Aorta (tissue), 5 donors: Measurements from ENCODE around the gene ADPRHL1. TPM values are rescaled to one million over a fixed set of nuclear protein-coding genes. Genes with fewer than 3 reads are reported as not detected.

Experiments used
- ATAC-seq: fragments of 200-7000 bp; cut with Tn5 transposase; one replicate; pipeline ENCODE4 v1.9.1; 2022; ENCODE audit warnings: moderate library complexity; ENCODE audit not compliant: low FRiP score
- DNase-seq, 2 donors: peaks; one replicate each; pipeline ENCODE4 v3.0.0-alpha.2; 2020
- H3K27ac ChIP-seq, 2 donors: one replicate each; pipeline ENCODE4 v1.5.1; 2013; ENCODE audit warnings: low read length in 2 of 2, mild to moderate bottlenecking in 2 of 2, moderate library complexity in 2 of 2, control low read depth in 1 of 2, inconsistent platforms in 1 of 2, low read depth in 1 of 2
- H3K27me3 ChIP-seq, 2 donors: one replicate each; pipeline ENCODE4 v1.6.1; 2013; ENCODE audit warnings: control low read depth in 1 of 2, low read length in 1 of 2, mild to moderate bottlenecking in 1 of 2, moderate library complexity in 1 of 2; ENCODE audit not compliant: insufficient read depth in 2 of 2, control insufficient read depth in 1 of 2
- H3K36me3 ChIP-seq, 2 donors: one replicate each; pipeline ENCODE4 v1.6.1; 2013; ENCODE audit warnings: control low read depth in 1 of 2, low read length in 1 of 2, mild to moderate bottlenecking in 1 of 2; ENCODE audit not compliant: insufficient read depth in 2 of 2, control insufficient read depth in 1 of 2
- H3K4me1 ChIP-seq, 2 donors: one replicate each; pipeline ENCODE4 v1.6.1; 2013; ENCODE audit warnings: low read length in 2 of 2, control low read depth in 1 of 2, mild to moderate bottlenecking in 1 of 2, moderate library complexity in 1 of 2; ENCODE audit not compliant: insufficient read depth in 2 of 2, control insufficient read depth in 1 of 2
- H3K4me3 ChIP-seq, 2 donors: one replicate each; pipeline ENCODE4 v1.5.1; 2013; ENCODE audit warnings: low read length in 2 of 2, control low read depth in 1 of 2, mild to moderate bottlenecking in 1 of 2
- H3K9me3 ChIP-seq: one replicate; pipeline ENCODE4 v1.6.1; 2013; ENCODE audit warnings: mild to moderate bottlenecking, low read length; ENCODE audit not compliant: control insufficient read depth
- WGBS, 2 donors: extraction: QIAGEN DNeasy Blood & Tissue Kit; methylation state at CpG; one replicate each; pipeline ENCODE4 v1.1.7; 2013; 5-methylcytosine and 5-hydroxymethylcytosine counted together
- intact Hi-C, 2 donors: fragments of 100-400 bp; cut with DNase I; formaldehyde crosslinking; loops; one replicate each; pipeline versions ENCODE4 v1.14.2 to v1.15.0; 2022
- polyA plus RNA-seq, 2 donors: library from polyadenylated mRNA; stranded (reverse); fragments of 200-250 nt; gene quantifications; one replicate each; pipeline ENCODE4 v1.2.3, GENCODE V29; 2013
- total RNA-seq, 2 donors: library from RNA; stranded (reverse); fragmentation: NEBNext Ultra II Directional; extraction: Animal tissue kit (Norgen Biotek cat#: 25700); gene quantifications; one replicate each; pipeline ENCODE4 v1.2.1, GENCODE V29; 2021
- donor health status: healthy with polysubstance abuse.
- donor health status: Bipolar disorder and iron deficiency.
- donor health status: DM: no; HTN: no; CAD: no.
- donor health status: DM: no; HTN: no; CAD: no.
- donor health status: DM: yes; HTN: yes; CAD: no.

The ADPRHL1 gene
- total and polyA plus RNA-seq, 4 donors = 2.0 to 10.8 (median 3.2) TPM

- intact Hi-C loops = no loop called here
- DNase-seq = no peak
- WGBS, 2 donors = 88 to 89% methylated on average over 31 of the region's 31 CpGs
- H3K9me3 ChIP-seq = no peaks in the 10 kb centered on the region
- H3K4me1 ChIP-seq = no peaks in the 10 kb centered on the region
- H3K4me3 ChIP-seq = no peak overlapping the region
- H3K36me3 ChIP-seq = no peaks in the 10 kb centered on the region
- no peak overlapping the region for H3K27ac ChIP-seq
- H3K27me3 ChIP-seq = no peaks in the 10 kb centered on the region
- ATAC-seq = no peak
Measured at GRCh38 chr13:113427562-113428468, 25.5 kb downstream of the ADPRHL1 start.

DNA sequence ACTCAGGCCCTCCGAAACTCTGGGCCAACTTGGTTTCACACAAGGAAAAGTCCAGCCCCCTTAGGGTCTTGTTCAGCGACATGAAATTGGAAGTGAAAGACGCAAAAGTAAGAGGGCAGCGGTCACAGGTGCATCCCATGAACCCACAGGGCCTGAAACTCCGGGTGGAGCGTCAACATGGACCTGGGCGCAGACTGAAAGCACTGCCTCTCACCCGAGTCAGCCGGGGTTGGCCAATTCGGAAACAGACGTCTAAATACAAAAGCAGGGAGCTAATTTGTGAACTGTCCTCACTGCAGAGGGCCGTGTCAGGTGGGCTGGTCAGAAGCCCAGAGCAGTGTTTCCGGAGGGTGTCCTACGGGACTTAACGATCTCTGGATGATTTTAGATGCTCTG is 26.7 kb downstream of the ADPRHL1 start:
- intact Hi-C loops = no loop called here
- no peaks in the 10 kb centered on the region for H3K36me3 ChIP-seq

DNA sequence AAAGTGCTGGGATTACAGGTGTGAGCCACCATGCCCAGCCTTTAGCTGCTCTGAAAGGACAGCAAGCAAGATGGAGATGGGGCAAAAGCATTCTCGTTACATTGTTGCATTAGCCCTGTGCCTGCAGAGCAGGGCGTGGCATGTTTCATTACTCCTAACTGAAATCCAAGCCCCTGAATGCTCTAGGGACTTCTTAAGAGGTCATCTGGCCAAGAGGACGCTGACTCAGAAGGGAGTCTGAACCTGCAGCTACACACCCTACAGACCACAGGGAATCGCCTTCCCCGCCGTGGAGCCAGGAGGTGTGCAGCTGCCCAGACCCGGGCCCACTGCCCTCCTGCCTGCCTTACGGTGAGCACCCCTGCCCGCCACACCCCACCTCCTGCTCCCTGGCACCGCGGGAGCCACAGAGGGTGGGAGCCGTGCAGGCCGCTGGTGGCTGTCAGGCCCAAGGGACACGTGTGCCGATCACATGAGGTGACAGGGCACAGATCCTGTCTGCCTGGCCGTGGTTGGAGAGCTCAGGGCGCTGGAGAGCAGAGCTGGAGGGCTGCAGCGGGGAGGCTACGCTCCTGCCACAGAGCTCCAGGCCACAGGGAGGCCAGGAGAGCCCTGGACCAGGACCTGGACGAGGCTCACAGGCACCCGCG is 27.2 kb downstream of the ADPRHL1 start:
- Histone ChIP-seq H3K27ac (no peak overlapping the region), H3K9me3 (no peaks in the 10 kb centered on the region), H3K4me3 (no peak overlapping the region), H3K4me1 (no peaks in the 10 kb centered on the region), H3K27me3 (no peaks in the 10 kb centered on the region), H3K36me3 (no peaks in the 10 kb centered on the region)
- 95 to 96% methylated on average over 22 of the region's 22 CpGs for WGBS, 2 donors
- ATAC-seq (no peak), DNase-seq (no peak)
- intact Hi-C loops = no loop called here

More for the DNA sequence above, 26.7 kb downstream of the ADPRHL1 start:
- no peaks in the 10 kb centered on the region for H3K4me1 ChIP-seq
- no peaks in the 10 kb centered on the region for H3K9me3 ChIP-seq
- DNase-seq (no peak), ATAC-seq (no peak)
- H3K27ac ChIP-seq = no peak overlapping the region
- no peaks in the 10 kb centered on the region for H3K27me3 ChIP-seq
- no peak overlapping the region for H3K4me3 ChIP-seq
- 95% methylated on average over 15 of the region's 15 CpGs for WGBS, 2 donors

GRCh38 chr13:113423520-113424163 is 29.6 kb downstream of the ADPRHL1 start:
- H3K27me3 ChIP-seq = no peaks in the 10 kb centered on the region
- DNase-seq (peak in 1 of 2 donors; percentile 57), ATAC-seq (no peak)
- no peaks in the 10 kb centered on the region for H3K4me1 ChIP-seq
- H3K9me3 ChIP-seq = no peaks in the 10 kb centered on the region
- H3K27ac ChIP-seq = no peak overlapping the region
- intact Hi-C loops = no loop called here
- 92 to 95% methylated on average over 11 of the region's 11 CpGs for WGBS, 2 donors
- no peak overlapping the region for H3K4me3 ChIP-seq
- H3K36me3 ChIP-seq = no peaks in the 10 kb centered on the region

- Histone ChIP-seq H3K4me1 (no peaks in the 10 kb centered on the region), H3K4me3 (no peak overlapping the region), H3K27ac (no peak overlapping the region), H3K9me3 (no peaks in the 10 kb centered on the region), H3K36me3 (no peaks in the 10 kb centered on the region), H3K27me3 (no peaks in the 10 kb centered on the region)
- intact Hi-C loops = no loop called here
- WGBS, 2 donors = 93 to 95% methylated on average over 26 of the region's 26 CpGs
- DNase-seq (peak in 1 of 2 donors; percentile 68), ATAC-seq (no peak)
Measured at GRCh38 chr13:113422807-113423519, 30.3 kb downstream of the ADPRHL1 start.

DNA sequence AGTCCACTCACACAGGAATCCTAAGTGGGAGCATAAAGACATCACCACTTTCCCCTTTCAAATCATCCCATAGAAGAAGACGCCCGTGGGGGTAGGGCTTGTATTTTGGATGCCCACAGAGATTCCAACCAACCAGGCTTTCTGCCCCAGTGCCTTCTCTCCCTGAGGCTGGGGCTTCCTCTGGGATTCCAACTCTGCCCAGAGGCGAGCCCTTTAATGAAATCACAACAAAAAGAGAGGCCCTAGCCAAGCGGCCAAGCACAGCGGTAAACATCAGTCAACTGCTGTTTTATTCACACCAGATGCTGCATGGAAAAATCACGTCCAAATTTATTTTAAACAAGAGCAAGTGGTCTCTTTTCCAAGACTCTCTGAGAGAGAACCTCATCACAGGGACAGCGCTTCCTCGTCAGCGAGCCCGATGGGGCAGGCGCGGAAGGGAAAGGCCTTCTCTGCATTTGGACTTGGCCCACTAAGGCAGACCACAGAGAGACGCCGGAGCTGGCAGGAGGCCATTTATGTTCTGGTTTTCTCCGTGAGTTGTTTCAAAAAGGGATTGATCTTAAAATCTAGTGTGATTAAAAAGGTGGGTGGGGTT is 31.5 kb downstream of the ADPRHL1 start:
- WGBS, 2 donors = 15 to 17% methylated on average over 15 of the region's 15 CpGs
- intact Hi-C loops = no loop called here
- ATAC-seq (no peak), DNase-seq (peak; percentile 64 to 72)
- Histone ChIP-seq H3K4me1 (no peaks in the 10 kb centered on the region), H3K27me3 (no peaks in the 10 kb centered on the region), H3K4me3 (no peak overlapping the region), H3K27ac (no peak overlapping the region), H3K36me3 (no peaks in the 10 kb centered on the region), H3K9me3 (no peaks in the 10 kb centered on the region)

DNA sequence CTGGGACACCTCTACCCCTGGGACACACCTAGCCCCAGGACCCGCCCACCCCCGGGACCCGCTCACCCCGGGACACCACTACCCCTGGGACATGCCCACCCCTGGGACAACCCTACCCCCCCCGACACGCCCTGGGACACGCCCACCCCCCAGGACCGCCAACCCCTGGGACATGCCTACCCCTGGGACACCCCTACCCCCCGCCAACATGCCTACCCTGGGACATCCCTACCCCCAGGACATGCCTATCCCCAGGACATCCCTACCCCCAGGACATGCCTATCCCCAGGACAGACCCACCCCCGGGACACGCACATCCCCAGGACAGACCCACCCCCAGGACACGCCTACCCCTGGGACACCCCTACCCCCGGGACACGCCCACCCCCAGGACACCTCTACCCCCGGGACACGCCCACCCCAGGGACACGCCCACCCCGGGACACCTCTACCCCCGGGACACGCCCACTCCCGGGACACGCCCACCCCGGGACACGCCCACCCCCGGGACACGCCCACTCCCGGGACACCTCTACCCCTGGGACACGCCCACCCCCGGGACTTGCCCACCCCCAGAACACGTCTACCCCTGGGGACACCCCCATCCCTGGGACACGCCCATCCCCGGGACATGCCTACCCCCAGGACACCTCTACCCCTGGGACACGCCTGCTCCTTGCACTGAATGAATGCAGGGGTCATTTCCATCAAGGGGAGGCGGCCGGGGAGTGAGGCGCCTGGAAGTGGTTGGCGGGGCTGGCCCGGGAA is 32.3 kb downstream of the ADPRHL1 start:
- no peak overlapping the region for H3K4me3 ChIP-seq
- DNase-seq (peak in 1 of 2 donors; percentile 64), ATAC-seq (peak; percentile 33)
- no peaks in the 10 kb centered on the region for H3K36me3 ChIP-seq
- intact Hi-C loops = no loop called here
- H3K4me1 ChIP-seq = no peaks in the 10 kb centered on the region
- 71 to 74% methylated on average over 26 to 38 of the region's 38 CpGs for WGBS, 2 donors
- H3K27me3 ChIP-seq = no peaks in the 10 kb centered on the region
- H3K9me3 ChIP-seq = no peaks in the 10 kb centered on the region
- no peak overlapping the region for H3K27ac ChIP-seq
